Measurements from ENCODE around the gene C13orf46. TPM values are rescaled to one million over a fixed set of nuclear protein-coding genes. Genes with fewer than 3 reads are reported as not detected.

Gene C13orf46
- total and polyA plus RNA-seq, 8 donors, result 0.58 to 32.6 (median 8.7) TPM; not detected in 1

- H3K36me3 ChIP-seq, result no peaks in the 10 kb centered on the region
- no peaks in the 10 kb centered on the region for H3K9me3 ChIP-seq
Observed at GRCh38 chr13:113946409-113947181, 27.3 kb downstream of the C13orf46 start.

DNA sequence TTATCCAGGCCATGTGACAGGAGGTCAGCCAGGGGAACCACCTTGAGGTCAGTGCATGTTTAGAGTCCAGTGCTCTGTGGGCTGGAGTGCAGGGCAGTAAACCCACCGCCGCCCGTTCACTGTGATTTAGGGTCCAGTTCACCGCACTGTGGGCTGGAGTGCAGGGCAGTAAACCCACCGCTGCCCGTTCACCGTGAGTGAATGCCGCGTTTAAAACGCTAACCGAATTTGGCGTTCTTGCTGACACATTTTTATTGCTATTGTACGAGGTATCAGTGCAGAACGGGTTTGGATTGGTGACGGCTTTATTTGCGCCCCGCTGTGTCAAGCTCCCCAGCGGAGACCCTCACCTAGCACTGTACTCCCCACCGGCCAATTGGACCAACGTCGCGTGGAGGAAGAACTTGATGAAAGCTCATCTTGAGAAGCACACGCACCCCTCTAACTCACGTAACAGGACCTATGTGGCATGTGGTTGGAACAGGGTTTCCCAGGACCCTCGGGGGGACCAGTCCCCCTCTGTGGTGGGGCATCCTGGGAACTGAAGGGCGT is 27.9 kb downstream of the C13orf46 start:
- no peak overlapping the region for H3K27ac ChIP-seq
- H3K4me3 ChIP-seq, result no peak overlapping the region
- no peaks in the 10 kb centered on the region for H3K9me3 ChIP-seq
- H3K27me3 ChIP-seq, result peaks cover 0 to 17% (median 0%) of the 10 kb centered on the region in 3 donors
- 81 to 89% (median 87%) methylated on average over 24 to 26 of the region's 26 CpGs for WGBS, 5 donors
- H3K4me1 ChIP-seq, result peaks cover 3 to 20% (median 16%) of the 10 kb centered on the region in 4 donors
- H3K36me3 ChIP-seq, result no peaks in the 10 kb centered on the region
- TF ChIP-seq CTCF (IDR thresholded peaks at IDR 0.05) (no peak), EP300 (IDR thresholded peaks at IDR 0.05) (no peak), POLR2A (IDR thresholded peaks at IDR 0.05) (no peak), POLR2AphosphoS5 (IDR thresholded peaks at IDR 0.05) (no peak)
- no peak for DNase-seq
- intact Hi-C loops (cut with DNase I; ENCODE audit: low total_unique reads), result loop anchor here (10.0 kb wide), 1 partner anchor 131 kb away; no protein-coding TSS in a partner anchor

More at GRCh38 chr13:113946409-113947181, 27.3 kb downstream of the C13orf46 start:
- peaks cover 10 to 27% (median 23%) of the 10 kb centered on the region in 4 donors for H3K4me1 ChIP-seq
- no peak overlapping the region for H3K4me3 ChIP-seq
- peaks cover 0 to 14% (median 0%) of the 10 kb centered on the region in 3 donors for H3K27me3 ChIP-seq
- WGBS, 5 donors, result 67 to 87% (median 70%) methylated on average over 12 to 26 of the region's 26 CpGs
- intact Hi-C loops (cut with DNase I; ENCODE audit: low total_unique reads), result loop anchor here (10.0 kb wide), 1 partner anchor 132 kb away; no protein-coding TSS in a partner anchor
- no peak for TF ChIP-seq CTCF (IDR thresholded peaks at IDR 0.05)
- TF ChIP-seq EP300 (IDR thresholded peaks at IDR 0.05), result no peak
- TF ChIP-seq POLR2A (IDR thresholded peaks at IDR 0.05), result no peak
- no peak for TF ChIP-seq POLR2AphosphoS5 (IDR thresholded peaks at IDR 0.05)
- H3K27ac ChIP-seq, result no peak overlapping the region
- no peak for DNase-seq

DNA sequence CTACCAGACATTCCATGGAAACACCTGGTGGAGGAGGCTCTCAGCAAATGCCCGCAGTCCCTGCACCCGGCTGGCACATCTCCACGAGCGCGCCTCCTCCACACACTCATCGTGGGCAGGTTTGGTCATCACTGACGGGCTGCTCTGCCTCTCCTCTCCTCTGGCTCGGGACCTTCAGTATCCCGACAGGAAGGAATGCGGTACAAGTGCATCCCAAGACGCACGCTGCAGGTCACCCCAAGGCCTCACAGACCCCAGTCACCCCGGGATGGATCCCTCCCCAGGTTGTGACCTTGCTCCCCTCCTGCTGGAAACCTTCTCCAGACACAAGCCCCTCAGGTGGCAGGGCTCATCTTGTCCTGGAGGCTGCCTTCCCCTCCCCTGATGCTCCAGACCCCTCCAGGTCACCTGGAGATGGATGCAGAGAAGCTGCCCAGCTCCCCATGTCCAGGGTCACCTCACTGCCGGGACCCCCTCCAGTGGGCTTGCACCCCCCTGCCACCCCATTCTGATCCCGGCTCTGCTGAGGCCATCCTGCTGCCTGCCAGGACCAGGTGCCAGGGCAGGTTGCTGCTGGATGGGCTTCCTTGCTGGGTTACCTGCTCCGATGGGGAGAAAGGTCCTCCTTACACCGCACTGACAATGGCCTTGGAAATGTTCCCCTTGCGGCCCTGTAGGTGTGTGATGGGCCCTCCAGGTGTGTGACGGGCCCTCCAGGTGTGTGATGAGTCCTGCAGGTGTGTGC is 29.9 kb downstream of the C13orf46 start:
- 84 to 91% (median 88%) methylated on average over 16 to 19 of the region's 19 CpGs for WGBS, 5 donors
- H3K27ac ChIP-seq, result no peak overlapping the region
- H3K4me1 ChIP-seq, result peaks cover 0 to 23% (median 13%) of the 10 kb centered on the region in 4 donors
- peaks cover 0 to 31% (median 12%) of the 10 kb centered on the region in 3 donors for H3K27me3 ChIP-seq
- no peaks in the 10 kb centered on the region for H3K9me3 ChIP-seq
- no peaks in the 10 kb centered on the region for H3K36me3 ChIP-seq
- H3K4me3 ChIP-seq, result no peak overlapping the region
- intact Hi-C loops (cut with DNase I; ENCODE audit: low total_unique reads), result loop anchor here (10.0 kb wide), 1 partner anchor 129 kb away; no protein-coding TSS in a partner anchor
- TF ChIP-seq CTCF (IDR thresholded peaks at IDR 0.05), result no peak
- no peak for TF ChIP-seq EP300 (IDR thresholded peaks at IDR 0.05)
- no peak for TF ChIP-seq POLR2A (IDR thresholded peaks at IDR 0.05)
- TF ChIP-seq POLR2AphosphoS5 (IDR thresholded peaks at IDR 0.05), result no peak
- DNase-seq, result no peak

DNA sequence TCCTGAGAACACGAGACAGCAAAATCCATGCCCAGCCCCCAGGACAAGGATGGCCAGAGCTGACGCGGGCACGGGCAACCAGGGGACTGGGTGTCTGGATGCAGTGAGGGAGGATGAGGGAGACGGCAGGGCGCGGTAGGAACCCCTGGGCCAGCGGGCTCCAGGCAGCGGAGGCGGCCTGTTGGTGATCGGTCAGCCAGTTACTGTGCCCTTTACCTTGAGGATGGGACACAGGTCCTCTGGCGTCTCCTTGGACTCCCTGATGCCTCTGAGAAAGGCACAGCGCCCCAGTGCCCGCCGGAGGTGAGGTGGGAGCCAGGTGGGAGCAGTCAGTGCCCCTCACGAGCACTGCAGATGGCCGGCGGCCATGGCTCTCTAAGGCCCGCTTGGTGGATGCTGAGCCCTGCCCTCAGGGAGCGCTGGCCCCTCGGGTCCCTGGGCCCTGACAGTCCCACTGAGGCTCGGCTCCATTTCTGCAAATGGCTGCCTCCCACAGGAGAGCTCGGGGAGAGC is 31.2 kb downstream of the C13orf46 start:
- Histone ChIP-seq H3K27me3 (peaks cover 0 to 44% (median 21%) of the 10 kb centered on the region in 3 donors), H3K9me3 (no peaks in the 10 kb centered on the region), H3K4me1 (peaks cover 0 to 31% (median 10%) of the 10 kb centered on the region in 4 donors), H3K4me3 (no peak overlapping the region), H3K27ac (no peak overlapping the region), H3K36me3 (no peaks in the 10 kb centered on the region)
- intact Hi-C loops (cut with DNase I; ENCODE audit: low total_unique reads), result loop anchor here (10.0 kb wide), 1 partner anchor 128 kb away; no protein-coding TSS in a partner anchor
- TF ChIP-seq POLR2A (IDR thresholded peaks at IDR 0.05) (no peak), EP300 (IDR thresholded peaks at IDR 0.05) (no peak), POLR2AphosphoS5 (IDR thresholded peaks at IDR 0.05) (no peak), CTCF (IDR thresholded peaks at IDR 0.05) (no peak)
- DNase-seq, result no peak
- WGBS, 5 donors, result 88 to 94% (median 91%) methylated on average over 13 to 23 of the region's 23 CpGs
